Activated CD4-positive, alpha-beta memory T cell treated with anti-CD3 and anti-CD28 coated beads, Interleukin-2, amount 10 ng/mL, durations not matched to agents 7 days and 5 days (primary cell): Measurements from ENCODE around the gene ETFA. TPM values are rescaled to one million over a fixed set of nuclear protein-coding genes. Genes with fewer than 3 reads are reported as not detected.

Experiments used
- CTCF ChIA-PET: fragments of 350-600 bp; sonication (Branson Sonifier 250); formaldehyde crosslinking; loops from one replicate; lab custom pipeline; 2021; ENCODE audit warnings: antibody characterized with exemption, inconsistent platforms; lab: Charles Lee
- POLR2A ChIA-PET: fragments of 350-600 bp; sonication (Branson Sonifier 250); formaldehyde crosslinking; loops from one replicate; lab custom pipeline; 2021; ENCODE audit warnings: antibody characterized with exemption; lab: Charles Lee
- DNase-seq: peaks from one replicate; pipeline ENCODE4 v3.0.0-alpha.2; 2020
- H3K27ac Mint-ChIP-seq: one replicate; pipeline ENCODE4 v1.8.0; 2021; ENCODE audit warnings: mild to moderate bottlenecking, mixed read lengths
- H3K27me3 Mint-ChIP-seq: one replicate; pipeline ENCODE4 v1.8.0; 2021; ENCODE audit warnings: mixed read lengths
- H3K36me3 Mint-ChIP-seq: one replicate; pipeline ENCODE4 v1.8.0; 2021; ENCODE audit warnings: low read depth, mixed read lengths
- H3K4me1 Mint-ChIP-seq: one replicate; pipeline ENCODE4 v1.8.0; 2021; ENCODE audit warnings: mixed read lengths
- H3K4me3 Mint-ChIP-seq: one replicate; pipeline ENCODE4 v1.8.0; 2021; ENCODE audit warnings: mild to moderate bottlenecking, mixed read lengths
- H3K9me3 Mint-ChIP-seq: one replicate; pipeline ENCODE4 v1.8.0; 2021; ENCODE audit warnings: mixed read lengths
- total RNA-seq, 2 experiments: library from RNA; stranded (reverse); gene quantifications; one replicate each; pipeline ENCODE4 v1.2.3, GENCODE V29; 2021

ETFA gene
- total RNA-seq, 2 experiments from 2014 or later = 109 to 112 TPM

GRCh38 chr15:76236350-76236749, 74.9 kb downstream of the ETFA start:
- Mint-ChIP-seq H3K27ac (no peak overlapping the region), H3K4me3 (no peak overlapping the region), H3K27me3 (no peaks in the 10 kb centered on the region), H3K36me3 (peaks cover 2% of the 10 kb centered on the region), H3K4me1 (no peaks in the 10 kb centered on the region), H3K9me3 (no peaks in the 10 kb centered on the region)
- no peak for DNase-seq
- ChIA-PET CTCF (interaction anchor here (1.1 to 1.6 kb wide), 3 partner anchors 94 to 631 kb away, joined by 3 to 7 read pairs (median 4); partner anchors contain the start of gene ISL2), POLR2A (no interaction called here)

DNA sequence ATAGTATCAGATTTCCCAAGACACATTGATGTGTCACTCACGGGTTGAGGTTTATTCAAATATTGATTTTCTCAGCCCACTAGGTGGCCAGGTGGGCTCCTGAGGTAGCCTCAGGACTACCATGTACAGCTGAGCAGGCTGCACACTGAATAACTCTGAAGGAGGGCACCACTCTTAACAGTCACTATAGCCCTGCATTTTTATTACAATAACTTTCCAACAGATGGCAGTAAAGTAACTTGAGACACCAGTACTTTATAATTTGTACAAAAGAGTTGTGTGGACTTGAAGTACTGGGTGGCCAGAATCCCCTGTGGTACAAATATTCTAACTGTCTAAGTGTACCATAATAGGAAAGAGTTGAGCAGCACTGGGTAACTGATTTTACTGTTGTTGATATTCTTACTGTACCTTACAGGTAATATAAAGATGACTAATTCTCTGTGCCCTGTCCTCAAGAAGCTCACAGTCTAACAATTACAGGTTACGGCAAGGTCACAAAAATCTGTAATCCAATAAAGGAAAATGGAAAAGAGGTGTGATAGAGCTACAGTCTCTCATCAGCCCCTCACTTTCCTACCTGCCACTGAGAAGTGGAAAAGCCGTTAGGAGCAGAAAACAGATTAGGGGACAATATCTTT, 76.0 kb downstream of the ETFA start:
- no peaks in the 10 kb centered on the region for H3K9me3 Mint-ChIP-seq
- DNase-seq = no peak
- no peaks in the 10 kb centered on the region for H3K4me1 Mint-ChIP-seq
- peaks cover 2% of the 10 kb centered on the region for H3K36me3 Mint-ChIP-seq
- H3K27me3 Mint-ChIP-seq = no peaks in the 10 kb centered on the region
- ChIA-PET CTCF (interaction anchor here (0.9 to 1.6 kb wide), 6 partner anchors 13 to 738 kb away, joined by 3 to 7 read pairs (median 3); partner anchors contain the start of gene ISL2), POLR2A (no interaction called here)
- H3K4me3 Mint-ChIP-seq = no peak overlapping the region
- no peak overlapping the region for H3K27ac Mint-ChIP-seq

GRCh38 chr15:76234337-76234889, 76.9 kb downstream of the ETFA start:
- ChIA-PET POLR2A (interaction anchor here (0.9 kb wide), 1 partner anchor 112 kb away, joined by 3 read pairs; no protein-coding TSS in a partner anchor), CTCF (interaction anchor here (0.6 to 1.4 kb wide), 4 partner anchors 10 to 739 kb away, joined by 3 to 4 read pairs (median 3); no protein-coding TSS in a partner anchor)
- H3K4me3 Mint-ChIP-seq = no peak overlapping the region
- no peak for DNase-seq
- peaks cover 2% of the 10 kb centered on the region for H3K36me3 Mint-ChIP-seq
- no peaks in the 10 kb centered on the region for H3K4me1 Mint-ChIP-seq
- no peaks in the 10 kb centered on the region for H3K9me3 Mint-ChIP-seq
- H3K27me3 Mint-ChIP-seq = no peaks in the 10 kb centered on the region
- H3K27ac Mint-ChIP-seq = no peak overlapping the region

GRCh38 chr15:76233921-76234320, 77.3 kb downstream of the ETFA start:
- CTCF ChIA-PET = interaction anchor here (0.6 to 1.4 kb wide), 3 partner anchors 9 to 107 kb away, joined by 3 to 4 read pairs (median 3); no protein-coding TSS in a partner anchor
- H3K36me3 Mint-ChIP-seq = peaks cover 2% of the 10 kb centered on the region
- no peak overlapping the region for H3K4me3 Mint-ChIP-seq
- no peak overlapping the region for H3K27ac Mint-ChIP-seq
- DNase-seq = no peak
- H3K9me3 Mint-ChIP-seq = no peaks in the 10 kb centered on the region
- no peaks in the 10 kb centered on the region for H3K27me3 Mint-ChIP-seq
- POLR2A ChIA-PET = interaction anchor here (0.9 kb wide), 1 partner anchor 112 kb away, joined by 3 read pairs; no protein-coding TSS in a partner anchor
- H3K4me1 Mint-ChIP-seq = no peaks in the 10 kb centered on the region

DNA sequence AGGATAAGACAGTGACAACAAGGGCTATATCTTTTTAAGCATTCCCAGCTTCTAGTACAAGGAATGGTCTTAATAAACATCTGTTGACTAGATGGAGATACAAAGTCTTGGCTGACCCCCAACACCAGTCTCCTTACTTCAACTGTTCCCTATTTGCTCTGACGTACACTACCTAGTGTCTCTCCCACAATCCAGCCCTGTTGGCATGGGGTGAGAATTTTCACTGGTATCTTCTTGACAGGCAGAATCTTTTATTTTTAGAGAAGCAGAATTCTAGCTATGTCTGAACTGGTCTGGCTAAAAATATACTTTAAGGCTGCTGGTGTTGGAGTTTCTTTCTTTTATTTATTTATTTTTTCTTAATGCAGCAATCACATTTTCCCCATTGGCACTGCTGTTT, 82.0 kb downstream of the ETFA start:
- Mint-ChIP-seq H3K27ac (no peak overlapping the region), H3K36me3 (peaks cover 12% of the 10 kb centered on the region), H3K27me3 (no peaks in the 10 kb centered on the region), H3K4me1 (no peaks in the 10 kb centered on the region), H3K9me3 (no peaks in the 10 kb centered on the region), H3K4me3 (no peak overlapping the region)
- no peak for DNase-seq
- POLR2A ChIA-PET = no interaction called here
- CTCF ChIA-PET = interaction anchor here (1.6 kb wide), 1 partner anchor 39 kb away, joined by 4 read pairs; no protein-coding TSS in a partner anchor

DNA sequence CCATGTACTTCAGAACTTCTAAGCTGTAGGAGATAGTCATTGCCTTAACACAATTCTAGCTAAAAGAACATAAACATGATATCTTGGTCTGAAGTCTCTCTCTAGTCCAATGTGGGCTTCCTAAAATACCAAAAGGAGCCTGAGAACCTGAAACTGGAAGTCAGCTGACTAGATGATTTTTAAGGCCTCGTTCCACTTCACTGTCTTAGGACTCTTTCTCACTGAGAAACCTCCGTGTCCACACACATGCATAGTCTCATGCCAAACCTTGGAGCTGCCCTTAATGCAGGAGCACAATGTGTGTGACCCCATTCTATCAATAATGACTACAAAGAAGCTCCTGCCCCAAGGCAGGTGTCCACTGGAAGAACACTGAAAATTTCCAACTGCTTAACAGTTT, 87.7 kb downstream of the ETFA start:
- CTCF ChIA-PET = no interaction called here
- H3K36me3 Mint-ChIP-seq = peaks cover 39% of the 10 kb centered on the region
- H3K27me3 Mint-ChIP-seq = no peaks in the 10 kb centered on the region
- H3K4me1 Mint-ChIP-seq = peaks cover 2% of the 10 kb centered on the region
- H3K9me3 Mint-ChIP-seq = no peaks in the 10 kb centered on the region
- H3K27ac Mint-ChIP-seq = no peak overlapping the region
- H3K4me3 Mint-ChIP-seq = no peak overlapping the region
- POLR2A ChIA-PET = no interaction called here
- DNase-seq = no peak

DNA sequence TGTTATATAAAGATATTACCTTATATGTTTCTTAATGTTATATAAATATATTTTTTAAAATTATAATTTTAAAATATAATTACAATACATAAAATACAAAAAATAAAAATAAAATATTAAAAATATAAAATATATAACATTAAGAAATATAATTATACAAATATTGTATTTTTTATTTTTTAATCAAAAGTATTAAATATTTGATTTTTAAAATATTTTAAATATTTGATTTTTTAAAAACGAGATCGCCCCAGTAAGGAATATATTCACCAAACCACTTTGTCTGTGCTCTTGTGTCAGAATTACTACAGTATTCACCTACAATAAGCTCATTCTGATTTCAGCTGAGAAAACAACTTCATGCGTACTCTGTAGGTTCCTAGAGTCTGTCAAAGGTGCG, 89.1 kb downstream of the ETFA start:
- H3K27me3 Mint-ChIP-seq = no peaks in the 10 kb centered on the region
- no peak for DNase-seq
- POLR2A ChIA-PET = no interaction called here
- H3K9me3 Mint-ChIP-seq = no peaks in the 10 kb centered on the region
- H3K27ac Mint-ChIP-seq = no peak overlapping the region
- peaks cover 5% of the 10 kb centered on the region for H3K4me1 Mint-ChIP-seq
- CTCF ChIA-PET = no interaction called here
- H3K36me3 Mint-ChIP-seq = peaks cover 41% of the 10 kb centered on the region
- H3K4me3 Mint-ChIP-seq = no peak overlapping the region

- Mint-ChIP-seq H3K9me3 (no peaks in the 10 kb centered on the region), H3K27ac (no peak overlapping the region), H3K4me3 (no peak overlapping the region), H3K27me3 (no peaks in the 10 kb centered on the region), H3K36me3 (peaks cover 41% of the 10 kb centered on the region), H3K4me1 (peaks cover 8% of the 10 kb centered on the region)
- DNase-seq = no peak
- ChIA-PET POLR2A (no interaction called here), CTCF (no interaction called here)
Observed at GRCh38 chr15:76221085-76221767, 90.0 kb downstream of the ETFA start.

DNA sequence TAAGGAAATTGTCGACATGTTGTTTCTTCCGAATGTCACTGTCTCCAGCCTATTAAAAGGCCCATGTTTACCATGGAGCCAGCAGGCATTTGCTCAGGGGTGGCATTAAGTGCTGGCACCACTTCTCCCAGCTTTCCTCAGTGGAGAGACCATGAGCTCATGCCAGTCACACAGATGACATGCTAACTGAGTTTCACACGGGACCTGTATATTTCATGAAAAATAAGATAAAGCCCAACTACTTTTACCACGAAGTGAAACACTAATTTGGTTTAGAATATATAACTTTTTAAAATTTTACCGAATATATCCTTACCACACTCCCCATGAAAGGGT, 93.4 kb downstream of the ETFA start:
- Mint-ChIP-seq H3K36me3 (peaks cover 22% of the 10 kb centered on the region), H3K4me3 (no peak overlapping the region), H3K4me1 (peaks cover 8% of the 10 kb centered on the region), H3K27ac (no peak overlapping the region), H3K9me3 (no peaks in the 10 kb centered on the region), H3K27me3 (no peaks in the 10 kb centered on the region)
- POLR2A ChIA-PET = no interaction called here
- DNase-seq = no peak
- CTCF ChIA-PET = no interaction called here

DNA sequence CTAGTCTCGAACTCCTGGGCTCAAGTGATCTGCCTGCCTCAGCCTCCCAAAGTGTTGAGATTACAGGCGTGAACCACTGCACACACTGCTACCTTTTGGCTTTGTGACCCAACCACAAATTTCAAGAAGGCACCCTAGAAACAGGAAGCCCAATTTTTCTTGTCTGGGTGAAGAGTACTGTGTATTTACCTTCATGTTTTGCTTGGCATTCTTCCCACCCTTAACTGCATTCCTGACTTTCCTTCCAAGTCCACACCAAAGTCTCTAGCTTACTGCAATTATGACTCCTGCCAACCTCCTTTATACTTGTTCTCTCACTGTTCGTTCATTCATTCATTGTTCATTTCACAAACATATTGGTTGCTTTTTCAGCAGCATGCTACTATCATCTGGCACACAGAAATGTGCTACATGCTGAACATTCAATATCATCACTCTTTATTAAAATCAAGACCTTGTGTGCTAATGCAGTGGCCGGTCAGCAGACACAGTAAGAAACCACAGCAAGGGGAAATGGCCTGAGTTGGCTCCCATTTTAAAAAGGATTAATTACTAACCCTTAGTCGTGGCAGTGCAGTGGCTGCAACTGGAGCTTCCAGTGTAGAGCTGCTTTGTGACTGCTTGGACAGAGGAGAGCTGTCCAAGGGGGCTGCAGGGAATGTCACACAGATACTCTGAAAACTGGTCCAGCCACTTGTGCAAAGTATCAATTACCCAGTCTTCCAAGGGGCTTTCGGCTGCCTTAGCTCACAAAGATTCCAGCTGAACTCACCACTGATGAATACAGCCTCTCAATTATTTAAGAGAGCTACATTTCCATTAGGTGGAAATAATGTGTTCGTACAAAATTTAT, 94.0 kb downstream of the ETFA start:
- peaks cover 22% of the 10 kb centered on the region for H3K36me3 Mint-ChIP-seq
- CTCF ChIA-PET = no interaction called here
- H3K9me3 Mint-ChIP-seq = no peaks in the 10 kb centered on the region
- no peak for DNase-seq
- POLR2A ChIA-PET = no interaction called here
- no peak overlapping the region for H3K27ac Mint-ChIP-seq
- peaks cover 8% of the 10 kb centered on the region for H3K4me1 Mint-ChIP-seq
- no peak overlapping the region for H3K4me3 Mint-ChIP-seq
- H3K27me3 Mint-ChIP-seq = no peaks in the 10 kb centered on the region

GRCh38 chr15:76215634-76216033, 95.6 kb downstream of the ETFA start:
- Mint-ChIP-seq H3K36me3 (peaks cover 21% of the 10 kb centered on the region), H3K27ac (no peak overlapping the region), H3K4me1 (peaks cover 8% of the 10 kb centered on the region), H3K9me3 (no peaks in the 10 kb centered on the region), H3K4me3 (no peak overlapping the region), H3K27me3 (no peaks in the 10 kb centered on the region)
- no peak for DNase-seq
- ChIA-PET CTCF (no interaction called here), POLR2A (no interaction called here)

GRCh38 chr15:76209942-76210341, 101.3 kb downstream of the ETFA start:
- H3K27ac Mint-ChIP-seq = no peak overlapping the region
- ChIA-PET CTCF (interaction anchor here (2.7 kb wide), 1 partner anchor 19 kb away, joined by 7 read pairs; no protein-coding TSS in a partner anchor), POLR2A (no interaction called here)
- H3K9me3 Mint-ChIP-seq = no peaks in the 10 kb centered on the region
- no peak for DNase-seq
- H3K36me3 Mint-ChIP-seq = peaks cover 15% of the 10 kb centered on the region
- no peaks in the 10 kb centered on the region for H3K4me1 Mint-ChIP-seq
- no peaks in the 10 kb centered on the region for H3K27me3 Mint-ChIP-seq
- no peak overlapping the region for H3K4me3 Mint-ChIP-seq
